Stimulated activated CD4-positive, alpha-beta T cell treated with anti-CD3 and anti-CD28 coated beads, Interleukin-2, amount 100 ng/mL, for 48 hours (primary cell): ENCODE results near the gene CDC73.

Source experiments
- DNase-seq, 2 donors: peaks; one replicate each; pipeline ENCODE4 v3.0.0-alpha.2; 2020

The CDC73 gene

GRCh38 chr1:193121616-193122593 is at the start of gene CDC73:
Gene CDC73 (plus strand): TSS chr1:193122031. CDS start chr1:193122201, 170 bp downstream.
- peak; percentile 99 for DNase-seq

DNA sequence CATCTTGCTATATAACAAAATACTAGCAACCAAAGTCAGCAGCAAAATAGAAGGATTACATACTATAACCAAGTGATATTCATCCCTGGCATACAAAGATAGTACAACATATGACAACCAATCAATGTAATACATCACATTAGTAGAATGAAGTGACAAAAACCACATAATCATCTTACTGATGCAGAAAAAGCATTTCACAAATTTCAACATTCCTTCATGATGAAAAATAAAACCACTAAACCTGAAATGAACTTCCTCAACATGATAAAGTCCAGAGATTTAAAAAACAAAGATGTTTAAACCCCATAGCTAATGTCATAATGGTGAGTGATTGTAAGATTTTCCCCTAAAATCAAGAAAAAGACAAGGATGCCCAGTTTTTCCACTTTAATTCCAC is 43.8 kb upstream of the CDC73 start:
- no peak for DNase-seq

DNA sequence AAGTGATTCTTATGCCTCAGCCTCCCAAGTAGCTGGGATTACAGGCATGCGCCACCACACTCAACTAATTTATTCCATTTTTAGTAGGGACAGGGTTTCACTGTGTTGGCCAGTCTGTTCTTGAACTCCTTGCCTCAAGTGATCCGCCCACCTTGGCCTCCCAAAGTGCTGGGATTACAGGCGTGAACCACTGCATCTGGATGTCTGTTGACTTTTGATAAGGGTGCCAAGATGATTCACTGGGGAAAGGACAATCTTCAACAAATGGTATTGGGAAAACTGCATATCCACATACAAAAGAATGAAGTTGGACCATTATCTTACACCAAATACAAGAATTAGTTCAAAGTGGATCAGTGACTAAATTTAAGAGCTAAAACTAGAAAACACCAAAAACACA is 42.6 kb upstream of the CDC73 start:
- DNase-seq: no peak

GRCh38 chr1:193083365-193084088 is 38.3 kb upstream of the CDC73 start:
- DNase-seq: no peak

- no peak for DNase-seq
Observed at GRCh38 chr1:193085263-193085662, 36.6 kb upstream of the CDC73 start.

DNA sequence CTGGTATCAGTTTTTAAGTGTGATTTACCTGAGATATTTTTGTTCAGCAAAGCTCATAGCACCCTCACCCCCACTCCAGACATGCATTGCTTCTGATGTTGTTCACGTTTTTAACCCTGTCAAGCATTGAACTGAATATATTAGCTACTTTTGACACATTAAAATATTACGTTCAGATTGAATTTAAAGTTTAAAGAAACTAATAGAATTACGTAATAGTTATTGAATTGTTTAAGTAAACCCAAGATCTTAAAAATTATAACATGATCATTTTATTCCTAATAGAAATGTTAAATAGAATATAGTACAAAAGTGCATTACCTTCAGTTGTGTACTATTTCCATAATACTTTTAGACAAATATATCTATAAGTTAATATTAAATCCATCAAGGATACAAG is 35.5 kb upstream of the CDC73 start:
- no peak for DNase-seq

GRCh38 chr1:193087893-193088292 is 33.9 kb upstream of the CDC73 start:
- DNase-seq: no peak

DNA sequence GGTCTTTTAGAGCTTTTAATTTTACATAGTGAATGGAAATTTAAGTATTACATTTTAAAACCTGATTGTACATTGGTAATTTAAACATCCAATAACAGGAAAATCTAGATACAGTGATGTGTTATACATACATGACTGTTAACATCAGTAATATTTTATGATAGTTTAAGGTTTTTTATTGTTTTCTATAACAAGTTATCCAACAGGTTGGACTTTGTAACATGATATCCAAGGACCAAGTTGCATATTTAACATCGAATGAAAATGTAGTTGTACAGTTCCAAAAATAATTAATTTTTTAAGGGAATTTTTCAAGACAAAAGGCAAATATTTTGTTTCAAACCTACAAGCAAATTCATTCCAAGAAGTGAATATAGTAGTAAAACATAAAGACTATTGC is 31.0 kb upstream of the CDC73 start:
- no peak for DNase-seq

- DNase-seq: no peak
Observed at GRCh38 chr1:193094112-193094511, 27.7 kb upstream of the CDC73 start.

GRCh38 chr1:193102662-193103061 is 19.2 kb upstream of the CDC73 start:
- DNase-seq: no peak

GRCh38 chr1:193103759-193104501 is 17.9 kb upstream of the CDC73 start:
- DNase-seq: no peak

GRCh38 chr1:193104502-193104906 is 17.3 kb upstream of the CDC73 start:
- DNase-seq: peak; percentile 10 to 12

GRCh38 chr1:193104907-193105820 is 16.7 kb upstream of the CDC73 start, which contains the start of gene GLRX2:
Gene GLRX2 (minus strand): TSS chr1:193105414. CDS start chr1:193105382, 32 bp downstream.
- peak; percentile 46 for DNase-seq

DNA sequence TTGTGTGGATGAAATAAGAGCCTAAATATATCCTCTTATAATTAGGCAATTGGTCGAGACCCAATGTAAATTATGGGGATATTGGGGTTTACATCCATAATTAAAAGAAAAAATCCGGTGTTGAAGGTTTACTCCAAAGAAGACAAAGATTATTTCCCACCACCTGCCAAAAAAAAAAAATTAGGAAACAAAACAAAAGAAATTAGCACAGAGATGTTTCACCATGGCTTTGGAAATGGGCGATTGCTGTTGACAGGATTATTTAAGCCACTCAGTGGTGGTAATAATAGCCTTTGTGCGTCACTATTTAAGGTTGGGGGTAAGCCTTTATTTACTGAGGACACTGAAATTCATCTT is 16.0 kb upstream of the CDC73 start:
- DNase-seq: no peak

DNA sequence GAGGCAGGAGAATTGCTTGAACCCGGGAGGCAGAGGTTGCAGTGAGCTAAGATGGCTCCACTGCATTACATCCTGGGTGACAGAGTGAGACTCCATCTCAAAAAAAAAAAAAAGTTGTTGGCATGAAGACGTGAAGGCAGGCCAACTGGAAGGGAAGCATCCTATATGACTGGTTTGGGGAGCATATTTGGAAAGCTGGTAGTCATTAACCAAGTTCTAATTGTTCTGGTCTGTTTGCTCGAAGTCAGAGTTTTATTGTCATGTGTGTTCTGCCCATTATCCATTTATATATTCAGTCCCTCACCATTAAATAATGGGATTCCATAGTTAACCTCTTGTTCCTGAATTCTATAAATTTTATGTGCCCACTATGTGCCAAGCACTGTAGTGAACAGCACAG is 13.4 kb upstream of the CDC73 start:
- DNase-seq: no peak

DNA sequence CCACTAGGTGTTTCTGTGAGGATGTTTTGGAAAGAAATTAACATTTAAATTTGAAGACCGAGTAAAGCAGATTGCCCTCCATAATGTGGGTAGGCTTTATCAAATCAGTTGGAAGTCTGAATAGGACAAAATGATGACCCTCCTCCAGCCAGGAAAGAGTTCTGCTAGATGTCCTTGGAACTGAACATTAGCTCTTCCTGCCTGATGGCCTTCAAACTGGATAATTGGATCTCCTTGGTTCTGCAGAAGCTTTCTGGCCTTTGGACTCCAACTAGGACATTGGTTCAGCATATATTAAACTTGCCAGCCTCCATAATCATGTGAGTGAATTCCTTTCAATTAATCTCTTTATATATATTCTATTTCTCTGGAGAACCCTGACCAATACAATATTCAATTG is 12.2 kb upstream of the CDC73 start:
- DNase-seq: no peak

DNA sequence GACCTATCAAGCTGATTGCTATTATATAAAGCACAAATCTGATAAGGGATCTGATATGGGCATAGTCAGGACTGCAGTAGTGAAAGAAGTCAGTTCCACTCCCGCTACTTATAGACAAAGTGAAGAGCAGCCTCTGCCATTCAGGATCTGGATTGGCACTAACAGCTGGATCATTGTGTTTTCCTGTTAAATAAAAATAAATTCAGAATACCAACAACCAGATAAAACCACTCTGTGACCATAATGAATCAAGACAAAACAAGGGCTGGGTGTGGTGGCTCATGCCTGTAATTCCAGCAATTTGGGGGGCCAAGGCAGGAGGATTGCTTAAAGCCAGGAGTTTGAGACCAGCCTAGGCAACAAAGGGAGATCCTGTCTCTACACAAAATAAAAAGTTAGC is 11.6 kb upstream of the CDC73 start:
- DNase-seq: no peak

DNA sequence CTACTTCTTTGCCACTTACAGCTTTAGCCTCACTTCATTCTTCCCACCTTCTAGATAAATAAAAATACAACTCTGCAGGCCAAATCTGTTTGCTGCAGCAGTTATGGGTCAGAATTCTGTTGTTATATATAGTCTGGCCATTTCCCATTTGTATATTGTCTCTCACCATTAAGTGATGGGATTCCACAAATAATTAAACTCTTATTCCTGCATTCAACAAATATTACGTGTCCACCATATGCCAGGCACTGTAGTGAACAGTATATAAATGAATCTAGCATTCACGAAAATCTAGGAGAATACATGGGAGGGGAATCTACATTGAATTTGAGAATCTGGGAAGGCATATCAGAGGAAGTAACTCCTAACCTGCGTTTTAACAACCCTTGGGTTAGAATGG is 11.0 kb upstream of the CDC73 start:
- DNase-seq: no peak

GRCh38 chr1:193111641-193112090 is 10.2 kb upstream of the CDC73 start:
- no peak for DNase-seq

DNA sequence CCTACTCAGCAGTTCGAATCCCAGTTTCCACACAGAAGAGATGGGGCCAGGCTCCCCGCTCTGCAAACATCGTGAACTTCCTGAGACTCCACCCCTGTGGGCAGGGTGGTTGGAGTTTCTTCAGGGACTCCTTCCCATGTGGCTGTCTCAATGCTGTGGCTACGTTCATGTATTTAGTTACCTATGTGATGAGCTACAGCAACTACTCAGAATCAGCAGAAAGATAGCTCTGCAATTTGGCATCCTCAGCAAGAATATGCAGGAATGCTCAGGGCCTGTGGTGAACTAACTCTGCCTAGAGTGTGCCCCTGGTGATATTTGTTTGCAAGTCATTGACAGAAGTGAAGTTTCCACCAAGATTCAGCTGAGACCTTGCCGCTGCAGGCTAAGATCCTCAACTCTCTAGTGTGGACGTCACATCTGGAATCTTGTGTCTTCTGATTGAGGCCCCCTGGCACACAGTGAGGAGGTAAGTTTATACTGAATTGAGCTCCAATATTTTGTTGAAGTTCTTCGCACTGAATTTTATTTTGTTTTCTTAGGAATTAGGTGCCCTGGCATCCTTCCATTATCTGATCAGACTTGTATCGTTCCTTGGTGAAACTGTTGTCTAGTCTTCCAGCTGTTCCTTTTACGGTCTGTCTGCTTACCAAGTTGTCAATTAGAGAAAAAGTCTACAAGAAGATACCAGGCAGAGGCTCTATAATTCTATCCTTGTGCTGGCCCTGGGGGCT is 8.4 kb upstream of the CDC73 start:
- no peak for DNase-seq

GRCh38 chr1:193113992-193114332 is 7.9 kb upstream of the CDC73 start:
- DNase-seq: no peak
